Osteoblast (primary cell): ENCODE measurements around the gene CBFB. TPM values are rescaled to one million over a fixed set of nuclear protein-coding genes. Genes with fewer than 3 reads are reported as not detected.

Experiments
- DNase-seq: peaks from one replicate; pipeline ENCODE4 v3.0.0; 2011; ENCODE audit warnings: low spot score, mixed read lengths; ENCODE audit not compliant: insufficient read length; ENCODE audit errors: missing footprints
- H2AFZ ChIP-seq: 2 replicates; pipeline ENCODE4 v1.6.0; 2011; ENCODE audit warnings: mild to moderate bottlenecking, low read length
- H3K27ac ChIP-seq: 2 replicates; pipeline ENCODE4 v1.5.1; 2011; ENCODE audit warnings: mild to moderate bottlenecking, low read depth, low read length, moderate library complexity
- H3K27me3 ChIP-seq: 2 replicates; pipeline ENCODE4 v1.6.0; 2012; ENCODE audit warnings: mild to moderate bottlenecking, control low read depth, inconsistent platforms, low read length, moderate library complexity; ENCODE audit not compliant: insufficient read depth
- H3K36me3 ChIP-seq: 2 replicates; pipeline ENCODE4 v1.5.1; 2011; ENCODE audit warnings: mild to moderate bottlenecking, low read length, control low read depth, moderate library complexity; ENCODE audit not compliant: insufficient read depth
- H3K4me1 ChIP-seq: 2 replicates; pipeline ENCODE4 v1.5.1; 2011; ENCODE audit warnings: mild to moderate bottlenecking, low read length, control low read depth, moderate library complexity; ENCODE audit not compliant: insufficient read depth
- H3K4me2 ChIP-seq: 2 replicates; pipeline ENCODE4 v1.6.0; 2011; ENCODE audit warnings: mild to moderate bottlenecking, low read length; ENCODE audit not compliant: insufficient read depth
- H3K4me3 ChIP-seq: fragments of 200-600 bp; sonication (generic); 3 replicates; pipeline ENCODE4 v1.5.1; 2012; ENCODE audit warnings: mild to moderate bottlenecking, low read length, inconsistent platforms; ENCODE audit not compliant: insufficient read depth
- H3K79me2 ChIP-seq: 2 replicates; pipeline ENCODE4 v1.6.0; 2012; ENCODE audit warnings: mild to moderate bottlenecking, low read length, control low read depth, inconsistent platforms; ENCODE audit not compliant: insufficient read depth
- H3K9me3 ChIP-seq: 2 replicates; pipeline ENCODE4 v1.5.1; 2011; ENCODE audit warnings: low read depth, low read length, control low read depth
- H4K20me1 ChIP-seq: 2 replicates; pipeline ENCODE4 v1.6.0; 2012; ENCODE audit warnings: mild to moderate bottlenecking, low read length, control low read depth; ENCODE audit not compliant: insufficient read depth
- total RNA-seq: library from RNA; depleted of rRNA; stranded (reverse); fragments of >200 nt; gene quantifications from 2 replicates; pipeline ENCODE4 v1.2.3, GENCODE V29; 2012
- TF ChIP-seq, protein P1 (sequence below): IDR thresholded peaks from 2 replicates; pipeline ENCODE4 v1.5.1; 2011; ENCODE audit warnings: mild to moderate bottlenecking, low read depth, low read length, moderate library complexity; ENCODE audit errors: extremely low read depth

Gene CBFB
- total RNA-seq, 1 donor: 63.0 TPM

DNA sequence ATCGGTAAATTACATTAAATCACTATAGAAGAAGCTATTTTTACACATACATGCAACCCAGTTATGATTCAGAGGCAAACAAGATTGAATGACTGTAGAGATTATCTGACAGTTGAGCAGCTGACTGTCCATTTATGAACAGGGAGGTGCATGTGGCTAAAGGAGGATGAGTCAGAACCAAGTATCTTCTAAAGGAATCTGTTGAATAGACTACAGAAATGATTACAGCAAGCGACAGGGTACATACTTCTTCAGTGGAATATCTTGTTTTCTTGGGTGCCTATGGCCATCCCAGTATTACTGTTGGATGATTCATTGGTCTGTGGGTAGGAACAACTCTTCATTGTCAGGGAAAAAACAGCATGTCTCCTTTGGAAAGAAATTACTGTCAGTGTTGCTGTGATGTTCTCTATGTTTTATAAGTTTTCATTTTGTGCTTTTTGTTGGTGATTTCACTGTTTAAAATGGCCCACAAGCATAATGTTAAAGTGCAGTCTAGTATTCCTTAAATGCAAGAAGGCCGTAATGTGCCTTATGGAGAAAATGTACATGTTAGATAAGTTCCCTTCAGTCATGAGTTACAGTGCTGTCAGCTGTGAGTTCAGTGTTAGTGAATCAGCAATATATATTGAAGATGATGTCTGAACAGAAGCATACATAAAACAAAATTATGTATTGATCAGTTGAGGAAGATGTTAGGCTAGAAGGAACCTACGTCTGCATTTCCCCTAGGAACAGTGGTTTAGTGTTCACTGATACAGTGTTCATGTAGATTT, 27.0 kb downstream of the CBFB start:
- Histone ChIP-seq H3K4me2 (peak overlapping the region; percentile 84), H4K20me1 (peaks cover 5% of the 10 kb centered on the region), H3K27me3 (no peaks in the 10 kb centered on the region), H3K4me3 (peak overlapping the region; percentile 46), H3K27ac (peak overlapping the region; percentile 84), H3K36me3 (peaks cover 13% of the 10 kb centered on the region), H3K4me1 (peaks cover 14% of the 10 kb centered on the region), H3K9me3 (no peaks in the 10 kb centered on the region), H2AFZ (peak overlapping the region; percentile 7), H3K79me2 (peaks cover 81% of the 10 kb centered on the region)
- peak; percentile 93 for DNase-seq
- TF ChIP-seq, protein P1, sequence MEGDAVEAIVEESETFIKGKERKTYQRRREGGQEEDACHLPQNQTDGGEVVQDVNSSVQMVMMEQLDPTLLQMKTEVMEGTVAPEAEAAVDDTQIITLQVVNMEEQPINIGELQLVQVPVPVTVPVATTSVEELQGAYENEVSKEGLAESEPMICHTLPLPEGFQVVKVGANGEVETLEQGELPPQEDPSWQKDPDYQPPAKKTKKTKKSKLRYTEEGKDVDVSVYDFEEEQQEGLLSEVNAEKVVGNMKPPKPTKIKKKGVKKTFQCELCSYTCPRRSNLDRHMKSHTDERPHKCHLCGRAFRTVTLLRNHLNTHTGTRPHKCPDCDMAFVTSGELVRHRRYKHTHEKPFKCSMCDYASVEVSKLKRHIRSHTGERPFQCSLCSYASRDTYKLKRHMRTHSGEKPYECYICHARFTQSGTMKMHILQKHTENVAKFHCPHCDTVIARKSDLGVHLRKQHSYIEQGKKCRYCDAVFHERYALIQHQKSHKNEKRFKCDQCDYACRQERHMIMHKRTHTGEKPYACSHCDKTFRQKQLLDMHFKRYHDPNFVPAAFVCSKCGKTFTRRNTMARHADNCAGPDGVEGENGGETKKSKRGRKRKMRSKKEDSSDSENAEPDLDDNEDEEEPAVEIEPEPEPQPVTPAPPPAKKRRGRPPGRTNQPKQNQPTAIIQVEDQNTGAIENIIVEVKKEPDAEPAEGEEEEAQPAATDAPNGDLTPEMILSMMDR: no peak

DNA sequence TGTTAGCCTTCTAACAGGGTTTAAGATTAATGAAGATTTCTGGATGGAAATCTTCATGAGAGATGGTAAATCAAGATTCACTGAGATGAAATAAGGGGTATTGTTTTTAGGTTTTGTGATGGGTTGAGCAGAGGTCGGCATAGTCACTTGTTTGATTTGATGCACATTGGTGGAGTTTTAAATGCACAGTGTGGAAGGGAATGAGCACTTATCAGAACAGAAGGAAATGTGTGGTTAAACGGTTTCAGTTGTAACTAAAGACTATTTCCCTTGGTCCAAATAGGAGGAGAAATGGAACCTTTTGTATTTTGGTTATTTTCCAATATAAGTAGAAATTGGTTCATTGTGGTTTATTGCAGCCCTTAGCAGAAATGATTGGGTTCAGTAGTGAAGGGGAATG, 34.1 kb downstream of the CBFB start:
- Histone ChIP-seq H3K4me1 (no peaks in the 10 kb centered on the region), H3K4me2 (no peak overlapping the region), H3K79me2 (peaks cover 93% of the 10 kb centered on the region), H2AFZ (no peak overlapping the region), H4K20me1 (no peaks in the 10 kb centered on the region), H3K4me3 (no peak overlapping the region), H3K9me3 (no peaks in the 10 kb centered on the region), H3K27me3 (no peaks in the 10 kb centered on the region), H3K36me3 (peaks cover 15% of the 10 kb centered on the region), H3K27ac (no peak overlapping the region)
- DNase-seq: no peak
- TF ChIP-seq, protein P1: no peak

DNA sequence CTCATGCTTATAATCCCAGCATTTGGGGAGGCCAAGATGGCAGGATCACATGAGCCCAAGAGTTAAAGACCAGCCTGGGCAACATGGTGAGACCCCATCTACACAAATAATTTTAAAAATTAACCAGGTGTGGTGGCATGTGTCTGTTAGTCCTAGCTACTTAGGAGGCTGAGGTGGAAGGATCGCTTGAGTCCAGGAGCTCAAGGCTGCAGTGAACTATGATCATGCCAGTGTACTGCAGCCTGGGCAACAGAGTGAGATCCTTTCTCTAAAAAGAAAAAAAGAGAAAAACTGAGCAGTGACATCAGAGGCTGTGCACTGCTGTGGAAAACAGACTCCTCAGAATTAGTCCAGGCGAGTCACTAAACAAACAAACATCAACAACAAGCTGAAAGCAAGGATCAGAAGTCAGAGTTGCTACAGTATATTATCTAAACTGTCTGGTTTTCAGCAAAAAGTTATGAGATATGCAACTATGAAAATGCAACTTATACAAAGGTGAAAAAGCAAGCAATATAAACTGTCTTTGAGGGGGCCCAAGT, 39.3 kb downstream of the CBFB start:
- Histone ChIP-seq H3K27me3 (no peaks in the 10 kb centered on the region), H3K9me3 (no peaks in the 10 kb centered on the region)
- DNase-seq: no peak

More for the DNA sequence above, 39.3 kb downstream of the CBFB start:
- no peak overlapping the region for H3K4me3 ChIP-seq
- H3K4me1 ChIP-seq: no peaks in the 10 kb centered on the region
- TF ChIP-seq, protein P1: no peak
- H4K20me1 ChIP-seq: no peaks in the 10 kb centered on the region
- H3K79me2 ChIP-seq: peaks cover 68% of the 10 kb centered on the region
- H3K36me3 ChIP-seq: peaks cover 32% of the 10 kb centered on the region
- H2AFZ ChIP-seq: no peak overlapping the region
- H3K4me2 ChIP-seq: no peak overlapping the region
- no peak overlapping the region for H3K27ac ChIP-seq
